Measurements from ENCODE around the gene HRAS.
"Not testable (repeated sequence)": the region's sequence is repeated elsewhere in the genome, so short reads cannot be mapped to it uniquely, and the experiment has no call there.

Gene HRAS

DNA sequence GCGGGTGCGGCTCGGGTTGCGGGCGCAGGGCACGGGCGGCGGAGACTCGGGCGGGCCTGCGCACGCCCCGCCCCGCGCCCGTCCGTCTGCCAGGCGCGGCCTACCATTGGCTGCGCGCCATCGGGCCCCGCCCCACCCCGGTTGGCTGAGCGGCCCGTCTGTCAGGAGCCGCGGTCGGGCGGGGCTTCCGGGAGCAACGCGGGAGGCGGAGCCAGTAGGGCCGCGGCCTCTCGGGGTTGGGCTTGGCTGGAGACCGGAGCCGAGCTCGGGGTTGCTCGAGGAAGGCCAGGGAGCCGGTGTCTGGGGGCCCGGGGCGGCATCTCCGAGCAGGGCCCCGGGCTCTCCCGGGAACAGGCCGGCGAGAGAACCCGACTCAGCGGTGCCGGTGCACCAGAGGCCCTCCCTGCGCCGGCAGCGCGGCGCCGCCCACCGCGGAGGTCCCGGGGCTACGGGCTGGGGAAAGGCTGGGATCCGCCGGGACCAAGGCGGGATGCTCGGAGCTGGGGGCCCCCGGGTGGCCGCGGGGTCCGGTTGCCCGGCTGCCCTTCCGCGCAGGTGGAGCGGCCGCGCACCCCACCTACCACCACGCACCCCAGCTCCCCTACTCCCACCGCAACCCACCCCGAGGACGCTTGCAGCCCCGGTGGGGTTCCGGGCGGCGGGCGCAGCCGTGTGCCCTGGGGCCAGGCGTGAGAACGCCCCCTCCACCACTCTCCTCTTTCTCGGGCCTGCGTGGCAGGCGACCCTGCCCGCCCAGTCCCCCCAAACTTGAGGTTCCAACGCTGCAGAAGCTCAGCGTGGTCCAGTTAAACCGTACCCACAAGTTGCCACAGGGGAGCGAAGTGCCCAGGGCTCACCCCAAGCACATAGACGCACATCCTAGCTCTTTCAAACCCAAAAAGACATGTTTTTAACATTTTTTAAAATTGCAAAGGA lies at the start of gene HRAS:
Gene HRAS, minus strand, starts transcription at position 58 of the 936 bp plus-strand sequence.
- peak; percentile 98 for DNase-seq

DNA sequence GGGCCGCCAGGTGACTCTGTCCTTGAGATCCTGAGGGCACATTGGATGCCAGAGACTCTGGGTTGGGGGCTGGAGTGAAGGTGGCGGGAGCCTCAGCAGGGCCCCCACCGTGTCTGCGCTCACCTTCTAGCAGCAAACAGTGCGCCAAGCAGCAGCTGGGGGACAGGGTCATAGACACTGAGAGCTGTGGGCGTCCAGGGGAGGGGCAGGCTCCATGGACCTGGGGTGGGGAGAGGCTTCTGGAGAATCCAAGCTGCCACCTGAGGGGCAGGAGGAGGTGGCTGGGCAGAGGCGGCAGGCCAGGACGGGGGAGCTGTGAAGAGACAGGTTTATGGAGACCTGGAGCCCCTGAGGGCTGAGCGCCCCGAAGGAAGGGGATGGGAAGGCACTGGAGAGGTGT lies 48.9 kb upstream of the HRAS start:
- DNase-seq: no peak

GRCh38 chr11:581752-582151 lies 46.4 kb upstream of the HRAS start:
- no peak for DNase-seq

- no peak for DNase-seq
Measured at GRCh38 chr11:581342-581741, 46.0 kb upstream of the HRAS start.

- no peak for DNase-seq
Measured at GRCh38 chr11:579830-580601, 44.6 kb upstream of the HRAS start.

- DNase-seq: no peak
Measured at GRCh38 chr11:578276-579035, 43.1 kb upstream of the HRAS start.

DNA sequence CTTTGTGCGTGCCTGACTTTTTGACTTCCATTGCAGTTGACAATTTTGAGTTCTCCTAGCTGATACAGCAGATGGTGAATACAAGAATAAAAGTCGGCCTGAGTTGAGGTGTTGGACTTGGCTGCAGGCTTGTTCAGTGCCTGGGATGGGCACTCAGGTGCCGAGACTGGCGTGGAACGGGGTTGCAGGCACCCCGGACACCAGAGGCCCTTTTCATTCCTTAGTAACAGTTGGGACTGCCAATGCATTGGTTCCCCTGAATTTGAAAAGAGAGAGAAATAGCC lies 42.2 kb upstream of the HRAS start:
- DNase-seq: no peak

DNA sequence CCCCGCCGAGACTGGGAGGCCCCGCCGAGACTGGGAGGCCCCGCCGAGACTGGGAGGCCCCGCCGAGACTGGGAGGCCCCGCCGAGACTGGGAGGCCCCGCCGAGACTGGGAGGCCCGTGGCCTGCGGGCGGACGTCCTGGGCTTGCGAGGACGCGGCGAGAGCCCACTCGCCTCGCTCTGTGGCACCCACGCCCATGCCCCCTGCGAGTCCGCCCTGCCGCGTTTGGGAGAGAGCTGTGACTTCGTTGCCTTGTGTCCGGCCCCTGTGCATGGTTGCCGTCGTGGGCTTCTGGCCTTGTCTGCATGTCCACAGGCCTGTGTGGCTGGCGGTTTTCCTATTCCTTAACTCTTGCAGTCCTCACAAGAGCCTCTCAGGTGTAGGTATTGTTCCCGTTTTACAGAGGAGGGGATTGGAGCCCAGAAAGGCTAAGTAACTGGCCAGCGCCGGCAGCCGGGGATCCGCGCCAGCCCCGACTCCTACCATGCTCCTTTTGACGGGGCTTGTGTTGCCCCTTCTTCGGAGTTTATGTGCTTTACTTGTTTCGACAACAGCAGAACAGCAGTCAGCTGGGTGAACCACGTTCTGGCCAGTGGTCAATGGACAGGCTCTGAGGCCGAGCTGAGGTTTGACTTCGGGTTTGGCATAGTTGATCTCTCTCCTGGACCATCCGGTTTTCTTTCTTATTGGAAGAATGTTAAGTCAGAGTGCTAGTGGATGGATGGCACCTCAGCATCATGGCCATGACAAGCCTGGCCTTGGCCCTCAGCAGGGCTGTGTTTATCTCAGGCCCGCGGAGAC lies 41.6 kb upstream of the HRAS start:
- no peak for DNase-seq

GRCh38 chr11:575996-576768 lies 40.8 kb upstream of the HRAS start, which contains the start of gene PHRF1:
Gene PHRF1, plus strand, starts transcription at chr11:576470. Its CDS starts 5,043 bp downstream, at chr11:581513.
- DNase-seq: peak; percentile 97

- no peak for DNase-seq
Measured at GRCh38 chr11:575313-575995, 40.1 kb upstream of the HRAS start.

- DNase-seq: no peak
Measured at GRCh38 chr11:574632-575312, 39.4 kb upstream of the HRAS start.

GRCh38 chr11:574031-574570 lies 38.7 kb upstream of the HRAS start:
- DNase-seq: not testable (repeated sequence)

DNA sequence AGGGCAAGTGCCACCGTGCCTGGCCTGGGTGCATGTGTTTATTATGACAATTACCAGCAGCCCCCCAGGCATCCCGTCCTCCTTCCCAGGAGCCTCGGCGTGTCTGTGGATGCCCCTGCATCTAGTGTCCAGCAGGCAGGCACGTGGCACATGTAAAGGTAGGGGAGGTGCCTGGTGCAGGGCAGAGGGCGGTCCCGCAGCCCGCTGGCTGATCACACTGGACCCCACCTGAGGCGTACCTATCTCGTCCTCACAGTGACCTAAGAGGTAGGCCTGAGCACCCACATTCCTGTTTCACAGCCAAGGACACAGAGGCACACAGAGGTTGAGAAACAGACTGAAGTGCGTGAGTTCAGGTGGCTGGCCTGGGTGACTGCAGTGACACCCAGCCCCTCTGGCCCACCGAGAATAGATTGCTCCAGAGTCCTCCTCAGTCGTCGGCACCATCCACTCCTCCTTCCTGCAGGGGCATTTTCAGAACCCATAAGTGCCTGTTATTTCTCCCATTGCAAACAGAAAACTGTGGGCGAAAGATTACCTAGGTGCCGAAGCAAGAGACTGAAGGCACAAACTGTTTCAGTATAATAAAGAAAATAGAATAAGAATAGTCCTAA lies 37.9 kb upstream of the HRAS start:
- DNase-seq: no peak

GRCh38 chr11:571802-572185 lies 36.4 kb upstream of the HRAS start:
- no peak for DNase-seq

DNA sequence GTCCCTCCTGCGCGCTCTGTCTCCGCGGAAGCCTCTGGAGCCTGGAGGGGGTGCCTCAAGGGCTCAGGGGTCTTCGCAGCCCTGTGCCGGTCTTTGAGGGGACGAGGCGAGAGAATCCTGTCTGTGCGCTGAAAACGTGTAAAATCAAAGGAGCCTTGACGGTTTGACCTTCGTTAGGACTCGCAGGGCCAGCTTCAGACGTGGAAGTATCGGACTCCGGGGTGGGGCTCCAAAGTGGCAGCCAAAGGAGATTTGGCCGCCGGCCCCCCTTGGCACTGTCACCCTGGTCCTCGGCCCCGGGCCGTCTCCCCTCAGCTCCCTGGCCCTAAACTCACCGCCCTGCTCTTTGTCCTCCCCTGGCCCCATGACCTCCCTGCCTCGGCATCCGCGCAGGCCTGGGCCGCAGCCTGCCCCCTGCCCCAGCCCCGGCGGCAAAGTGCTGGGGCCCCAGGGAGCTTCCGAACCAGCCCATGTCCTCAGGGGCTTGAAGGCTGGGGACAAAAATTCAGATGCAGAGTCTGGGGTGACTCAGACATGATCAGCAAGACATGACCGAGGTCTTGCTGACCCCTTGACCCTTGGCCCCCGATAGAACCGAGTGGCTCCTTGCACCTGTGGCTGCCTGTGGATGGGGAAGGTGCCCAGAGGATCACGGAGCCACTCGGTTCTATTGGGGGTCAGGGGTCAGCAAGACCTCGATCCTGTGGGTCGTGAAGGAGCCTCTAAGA lies 33.9 kb upstream of the HRAS start:
- no peak for DNase-seq

DNA sequence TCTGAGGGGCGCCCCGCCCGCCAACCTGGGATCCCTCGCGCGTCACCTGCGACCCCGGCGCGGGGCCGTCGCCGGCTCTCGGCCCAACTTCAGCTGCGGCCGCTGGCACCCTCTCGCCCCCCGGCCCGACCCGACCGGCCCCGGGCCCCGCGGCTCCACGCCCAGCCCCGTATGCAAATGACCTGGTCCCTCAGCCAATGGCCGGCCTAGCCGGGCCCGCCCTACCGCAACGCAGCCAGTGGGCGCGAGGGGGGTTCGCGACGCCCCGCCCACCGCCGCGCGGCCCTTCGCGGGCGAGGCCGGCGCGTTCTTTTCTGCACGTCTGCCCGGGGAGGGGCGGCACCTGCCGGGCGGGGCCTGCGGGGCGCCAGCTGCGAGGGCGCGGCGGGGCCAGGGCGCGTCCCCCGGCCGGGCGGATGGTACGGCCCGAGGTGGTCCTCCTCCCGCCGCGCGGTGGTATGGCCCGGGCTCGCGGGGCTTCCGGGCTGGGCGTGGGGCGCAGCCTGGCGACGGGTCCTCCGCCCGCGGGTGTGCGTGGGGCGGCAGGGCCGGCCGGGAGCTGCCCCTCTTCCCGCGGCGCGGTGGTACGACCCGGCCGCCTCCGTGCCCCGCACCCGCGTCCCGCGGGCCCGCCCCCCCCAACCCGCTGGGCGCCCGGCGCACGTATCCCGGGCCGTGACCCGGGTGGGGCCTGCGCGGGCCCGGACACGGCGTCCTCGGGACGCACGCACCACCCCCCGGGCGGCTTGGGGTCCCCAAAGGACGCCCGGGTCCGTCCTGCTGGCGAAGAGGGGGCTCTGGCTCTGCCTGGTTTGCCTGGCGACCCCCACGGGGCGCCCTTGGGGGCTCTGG lies 33.2 kb upstream of the HRAS start:
- peak; percentile 99 for DNase-seq

- DNase-seq: no peak
Measured at GRCh38 chr11:567629-568292, 32.4 kb upstream of the HRAS start.
